ENCODE measurements around the gene RPS6KA5. TPM values are rescaled to one million over a fixed set of nuclear protein-coding genes. Genes with fewer than 3 reads are reported as not detected.

RPS6KA5 gene
- total and polyA plus RNA-seq, 7 donors, result 0.94 to 20.0 (median 11.5) TPM

GRCh38 chr14:91046488-91047072, 13.9 kb downstream of the RPS6KA5 start:
- Histone ChIP-seq H3K36me3 (ENCODE audit: insufficient read depth in 1 of 2, low read depth in 1 of 2) (no peaks in the 10 kb centered on the region), H3K27me3 (ENCODE audit: insufficient read depth in 3 of 3, low read length in 2 of 3) (no peaks in the 10 kb centered on the region), H3K4me3 (no peak overlapping the region), H3K9me3 (no peaks in the 10 kb centered on the region), H3K27ac (no peak overlapping the region), H3K4me1 (peaks cover 9% of the 10 kb centered on the region)
- ATAC-seq (no peak), DNase-seq (no peak)
- intact Hi-C loops (cut with DNase I), result no loop called here
- TF ChIP-seq CTCF (IDR thresholded peaks at IDR 0.05), result no peak
- 82% methylated on average over 7 of the region's 7 CpGs for WGBS, 3 donors

GRCh38 chr14:91041450-91041849, 19.0 kb downstream of the RPS6KA5 start:
- TF ChIP-seq CTCF (IDR thresholded peaks at IDR 0.05), result no peak
- ATAC-seq (no peak), DNase-seq (no peak)
- Histone ChIP-seq H3K36me3 (ENCODE audit: insufficient read depth in 1 of 2, low read depth in 1 of 2) (no peaks in the 10 kb centered on the region), H3K27ac (no peak overlapping the region), H3K9me3 (no peaks in the 10 kb centered on the region), H3K27me3 (ENCODE audit: insufficient read depth in 3 of 3, low read length in 2 of 3) (no peaks in the 10 kb centered on the region), H3K4me3 (no peak overlapping the region), H3K4me1 (peaks cover 10% of the 10 kb centered on the region)
- intact Hi-C loops (cut with DNase I), result no loop called here
- 35 to 37% (median 36%) methylated on average over 2 of the region's 2 CpGs for WGBS, 3 donors

GRCh38 chr14:91040545-91040944, 19.9 kb downstream of the RPS6KA5 start:
- H3K4me3 ChIP-seq, result no peak overlapping the region
- H3K27ac ChIP-seq, result no peak overlapping the region
- H3K36me3 ChIP-seq (ENCODE audit: insufficient read depth in 1 of 2, low read depth in 1 of 2), result no peaks in the 10 kb centered on the region
- no peaks in the 10 kb centered on the region for H3K27me3 ChIP-seq (ENCODE audit: insufficient read depth in 3 of 3, low read length in 2 of 3)
- no peak for ATAC-seq
- no peaks in the 10 kb centered on the region for H3K9me3 ChIP-seq
- 100% methylated on average over 1 of the region's 1 CpG for WGBS, 3 donors
- TF ChIP-seq CTCF (IDR thresholded peaks at IDR 0.05), result no peak
- DNase-seq, result no peak
- intact Hi-C loops (cut with DNase I), result no loop called here
- H3K4me1 ChIP-seq, result peaks cover 7% of the 10 kb centered on the region

DNA sequence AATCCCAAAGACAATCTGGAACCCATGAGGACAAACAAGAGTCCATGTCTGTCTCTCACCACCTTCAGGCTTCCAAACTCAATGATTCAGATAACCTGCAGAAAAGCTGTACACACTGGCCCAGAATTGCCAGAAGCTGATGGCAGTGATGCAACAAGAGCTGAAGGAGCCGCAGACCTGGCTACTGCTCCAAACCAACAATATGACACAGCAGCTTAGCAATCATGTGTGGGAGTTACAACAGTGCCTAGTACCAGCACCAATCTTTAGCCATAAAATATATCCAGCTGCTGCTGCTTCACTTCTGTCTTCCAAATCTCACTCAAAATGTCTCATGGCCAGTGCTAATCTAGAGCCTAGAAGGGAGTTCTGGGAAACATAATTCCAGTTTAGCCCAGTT, 22.0 kb downstream of the RPS6KA5 start:
- no peak for TF ChIP-seq CTCF (IDR thresholded peaks at IDR 0.05)

More for the DNA sequence above, 22.0 kb downstream of the RPS6KA5 start:
- Histone ChIP-seq H3K4me1 (peaks cover 3% of the 10 kb centered on the region), H3K36me3 (ENCODE audit: insufficient read depth in 1 of 2, low read depth in 1 of 2) (no peaks in the 10 kb centered on the region), H3K27ac (peak overlapping the region; percentile 21), H3K9me3 (peaks cover 4% of the 10 kb centered on the region), H3K27me3 (ENCODE audit: insufficient read depth in 3 of 3, low read length in 2 of 3) (no peaks in the 10 kb centered on the region), H3K4me3 (no peak overlapping the region)
- ATAC-seq (peak; percentile 58 to 95 (median 80)), DNase-seq (peak in 1 of 2 donors; percentile 41)
- intact Hi-C loops (cut with DNase I), result no loop called here
- 69 to 82% (median 73%) methylated on average over 1 of the region's 1 CpG for WGBS, 3 donors
